Measurements from ENCODE around the gene MPO.

MPO gene

DNA sequence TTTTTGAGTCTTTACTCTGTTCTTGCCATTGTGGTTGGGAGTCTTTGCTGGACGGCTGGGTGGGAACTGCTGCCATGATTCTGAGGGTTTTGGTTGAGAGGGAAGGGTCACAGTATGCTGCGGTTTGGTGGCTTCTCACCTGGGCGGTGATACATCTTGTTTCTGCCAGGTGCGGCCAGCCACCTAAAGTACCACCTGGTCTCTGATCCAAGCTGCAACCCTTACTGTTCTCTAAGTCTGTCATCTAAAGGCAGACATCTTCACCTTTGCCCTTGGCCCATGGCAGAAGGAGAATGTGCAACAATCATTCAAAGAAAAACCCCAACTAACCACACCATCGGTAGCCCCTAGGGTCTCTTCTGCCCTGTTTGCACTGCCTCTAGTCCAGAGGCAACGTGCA is 19.6 kb upstream of the MPO start:
- TF ChIP-seq, protein P1, sequence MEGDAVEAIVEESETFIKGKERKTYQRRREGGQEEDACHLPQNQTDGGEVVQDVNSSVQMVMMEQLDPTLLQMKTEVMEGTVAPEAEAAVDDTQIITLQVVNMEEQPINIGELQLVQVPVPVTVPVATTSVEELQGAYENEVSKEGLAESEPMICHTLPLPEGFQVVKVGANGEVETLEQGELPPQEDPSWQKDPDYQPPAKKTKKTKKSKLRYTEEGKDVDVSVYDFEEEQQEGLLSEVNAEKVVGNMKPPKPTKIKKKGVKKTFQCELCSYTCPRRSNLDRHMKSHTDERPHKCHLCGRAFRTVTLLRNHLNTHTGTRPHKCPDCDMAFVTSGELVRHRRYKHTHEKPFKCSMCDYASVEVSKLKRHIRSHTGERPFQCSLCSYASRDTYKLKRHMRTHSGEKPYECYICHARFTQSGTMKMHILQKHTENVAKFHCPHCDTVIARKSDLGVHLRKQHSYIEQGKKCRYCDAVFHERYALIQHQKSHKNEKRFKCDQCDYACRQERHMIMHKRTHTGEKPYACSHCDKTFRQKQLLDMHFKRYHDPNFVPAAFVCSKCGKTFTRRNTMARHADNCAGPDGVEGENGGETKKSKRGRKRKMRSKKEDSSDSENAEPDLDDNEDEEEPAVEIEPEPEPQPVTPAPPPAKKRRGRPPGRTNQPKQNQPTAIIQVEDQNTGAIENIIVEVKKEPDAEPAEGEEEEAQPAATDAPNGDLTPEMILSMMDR (IDR thresholded peaks at IDR 0.05): no peak
- Mint-ChIP-seq H3K4me3 (no peak overlapping the region), H3K27me3 (ENCODE audit: low read depth, poor library complexity) (peaks cover 6% of the 10 kb centered on the region), H3K36me3 (ENCODE audit: low read depth) (no peaks in the 10 kb centered on the region), H3K27ac (no peak overlapping the region), H3K4me1 (peaks cover 30% of the 10 kb centered on the region), H3K9me3 (peaks cover 22% of the 10 kb centered on the region)
- DNase-seq: no peak

DNA sequence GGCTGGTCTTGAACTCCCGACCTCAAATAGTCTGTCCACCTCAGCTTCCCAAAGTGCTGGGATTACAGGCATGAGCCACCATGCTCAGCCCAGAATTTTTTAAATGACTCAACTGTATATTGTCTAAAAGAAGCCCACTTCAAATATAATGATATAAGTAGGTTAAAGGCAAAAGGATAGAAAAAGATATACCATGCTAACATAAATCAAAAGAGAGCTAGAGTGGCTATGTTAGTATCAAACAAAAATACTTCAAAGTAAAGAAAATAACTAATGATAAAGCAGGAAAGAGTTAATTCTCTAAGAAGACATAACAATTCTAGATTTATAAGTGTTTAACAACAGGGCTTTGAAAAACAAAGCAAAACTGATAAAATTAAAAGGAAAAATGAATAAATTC is 13.3 kb upstream of the MPO start:
- Mint-ChIP-seq H3K27me3 (ENCODE audit: low read depth, poor library complexity) (peaks cover 23% of the 10 kb centered on the region), H3K4me1 (no peaks in the 10 kb centered on the region), H3K36me3 (ENCODE audit: low read depth) (no peaks in the 10 kb centered on the region), H3K9me3 (peaks cover 18% of the 10 kb centered on the region), H3K4me3 (no peak overlapping the region), H3K27ac (no peak overlapping the region)
- TF ChIP-seq, protein P1 (IDR thresholded peaks at IDR 0.05): no peak
- DNase-seq: no peak

DNA sequence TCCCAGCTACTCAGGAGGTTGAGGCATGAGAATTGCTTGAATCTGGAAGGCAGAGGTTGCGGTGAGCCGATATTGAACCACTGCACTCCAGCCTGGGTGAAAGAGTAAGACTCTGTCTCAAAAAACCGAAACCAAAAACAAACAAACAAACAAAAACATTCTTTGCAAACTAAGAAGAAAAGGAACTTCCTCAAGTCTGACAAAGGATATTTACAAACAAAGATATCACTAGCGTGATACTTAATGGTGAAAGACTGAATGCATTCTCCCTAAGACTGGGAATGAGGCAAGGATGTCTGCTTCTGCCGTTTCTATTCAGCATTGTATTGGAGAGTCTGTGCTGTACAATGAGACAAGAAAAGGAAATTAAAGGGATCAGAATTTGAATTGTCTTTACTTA is 10.5 kb upstream of the MPO start:
- H3K9me3 Mint-ChIP-seq: peaks cover 4% of the 10 kb centered on the region
- no peak overlapping the region for H3K4me3 Mint-ChIP-seq
- no peaks in the 10 kb centered on the region for H3K36me3 Mint-ChIP-seq (ENCODE audit: low read depth)

DNA sequence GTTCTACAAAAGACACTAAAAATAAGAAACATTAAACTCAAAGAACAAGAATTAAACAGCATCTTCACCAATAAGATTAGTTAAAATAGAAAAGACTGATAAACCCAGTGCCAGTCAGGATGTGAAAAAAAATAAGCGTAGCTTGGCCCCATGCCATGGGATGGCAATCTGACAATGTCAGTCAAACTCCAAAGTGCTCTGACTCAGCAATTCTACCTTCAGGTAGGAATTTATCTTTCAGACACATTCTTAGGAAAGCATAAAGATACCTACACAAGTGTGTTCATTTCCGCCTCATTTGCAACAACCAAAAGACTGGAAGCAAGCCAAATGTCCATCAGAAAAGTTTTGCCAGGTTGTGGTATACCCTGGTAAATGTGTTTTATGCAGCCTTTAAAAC is 9.1 kb upstream of the MPO start:
- peaks cover 3% of the 10 kb centered on the region for H3K9me3 Mint-ChIP-seq
- DNase-seq: no peak

More for the DNA sequence above, 10.5 kb upstream of the MPO start:
- H3K27me3 Mint-ChIP-seq (ENCODE audit: low read depth, poor library complexity): peaks cover 17% of the 10 kb centered on the region
- no peaks in the 10 kb centered on the region for H3K4me1 Mint-ChIP-seq
- H3K27ac Mint-ChIP-seq: no peak overlapping the region
- DNase-seq: no peak
- TF ChIP-seq, protein P1 (IDR thresholded peaks at IDR 0.05): no peak

DNA sequence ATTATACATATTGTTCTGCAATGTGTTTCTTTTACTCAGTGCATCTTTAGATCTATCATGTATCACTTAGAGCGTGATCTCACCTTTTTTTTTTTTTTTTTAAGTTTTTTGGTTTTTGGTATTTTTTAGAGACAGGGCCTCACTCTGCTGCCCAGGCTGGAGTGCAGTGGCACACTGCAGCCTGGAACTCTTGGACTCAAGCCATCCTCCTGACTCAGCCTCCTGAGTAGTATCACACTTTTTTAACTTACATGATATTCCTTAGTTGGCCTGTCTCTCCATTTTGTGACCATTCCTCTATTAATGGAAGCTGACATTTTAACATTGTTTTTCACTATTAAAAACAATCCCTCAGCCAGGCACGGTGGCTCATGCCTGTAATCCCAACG is 4.7 kb upstream of the MPO start:
- H3K27me3 Mint-ChIP-seq (ENCODE audit: low read depth, poor library complexity): peaks cover 24% of the 10 kb centered on the region
- no peak for DNase-seq
- no peak overlapping the region for H3K27ac Mint-ChIP-seq
- no peak overlapping the region for H3K4me3 Mint-ChIP-seq
- no peaks in the 10 kb centered on the region for H3K4me1 Mint-ChIP-seq
- TF ChIP-seq, protein P1 (IDR thresholded peaks at IDR 0.05): no peak
- H3K9me3 Mint-ChIP-seq: no peaks in the 10 kb centered on the region
- no peaks in the 10 kb centered on the region for H3K36me3 Mint-ChIP-seq (ENCODE audit: low read depth)

More for the DNA sequence above, 9.1 kb upstream of the MPO start:
- TF ChIP-seq, protein P1 (IDR thresholded peaks at IDR 0.05): no peak
- no peaks in the 10 kb centered on the region for H3K36me3 Mint-ChIP-seq (ENCODE audit: low read depth)
- H3K4me1 Mint-ChIP-seq: no peaks in the 10 kb centered on the region
- no peak overlapping the region for H3K4me3 Mint-ChIP-seq
- H3K27ac Mint-ChIP-seq: no peak overlapping the region
- peaks cover 23% of the 10 kb centered on the region for H3K27me3 Mint-ChIP-seq (ENCODE audit: low read depth, poor library complexity)

DNA sequence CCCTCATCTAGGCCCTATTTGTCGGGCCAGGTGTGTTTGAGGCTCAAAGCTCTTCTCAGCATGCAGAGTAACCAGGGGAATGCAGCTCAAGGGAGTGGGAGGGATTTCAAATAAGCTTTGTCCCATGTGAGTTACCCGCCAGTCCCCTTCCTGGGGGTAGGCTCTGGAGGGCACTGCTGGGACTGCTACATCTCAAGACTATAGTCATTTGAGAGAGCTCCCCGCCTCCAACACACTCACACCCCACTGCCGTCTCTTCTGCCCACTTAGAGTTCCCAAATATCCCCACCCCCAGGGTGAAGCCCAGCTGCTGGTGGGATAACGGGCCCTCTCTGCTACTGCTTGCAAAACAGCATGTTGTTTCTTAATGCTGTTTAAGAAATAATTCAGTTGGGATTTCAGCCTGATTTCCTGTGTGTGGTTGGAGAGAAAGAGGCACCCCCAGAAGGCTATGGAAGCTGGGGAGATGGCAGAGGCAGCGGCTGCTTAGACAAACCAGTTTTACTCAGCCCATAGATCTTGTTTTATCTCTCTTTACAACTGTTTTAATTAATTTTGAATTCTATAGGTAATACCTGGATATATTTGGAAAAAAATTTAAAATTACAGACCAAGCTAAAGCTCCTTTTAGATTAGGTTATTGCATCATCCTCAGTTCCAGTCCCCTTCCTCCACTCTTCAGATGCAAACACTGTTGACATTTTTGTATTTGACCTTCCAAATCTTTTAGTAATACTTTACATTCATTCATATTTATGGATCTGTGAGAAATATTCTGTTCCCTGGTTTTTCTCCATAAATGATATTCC is 4.1 kb upstream of the MPO start:
- peaks cover 25% of the 10 kb centered on the region for H3K27me3 Mint-ChIP-seq (ENCODE audit: low read depth, poor library complexity)
- no peaks in the 10 kb centered on the region for H3K4me1 Mint-ChIP-seq
- H3K27ac Mint-ChIP-seq: no peak overlapping the region
- no peaks in the 10 kb centered on the region for H3K9me3 Mint-ChIP-seq
- TF ChIP-seq, protein P1 (IDR thresholded peaks at IDR 0.05): no peak
- no peak overlapping the region for H3K4me3 Mint-ChIP-seq
- H3K36me3 Mint-ChIP-seq (ENCODE audit: low read depth): no peaks in the 10 kb centered on the region
- DNase-seq: no peak

Measured in nephron progenitor cell (in vitro differentiated cells).